OCI-LY7 (cell line): ENCODE results near the gene MAML3.

ENCODE experiments used
- CTCF ChIP-seq: fragments of 200-600 bp; sonication (generic); conservative IDR thresholded peaks from 2 replicates; pipeline ENCODE4 v1.5.1; 2014; ENCODE audit warnings: mild to moderate bottlenecking, antibody characterized with exemption, low read length, moderate library complexity, mixed read lengths
- EZH2phosphoT487 ChIP-seq: fragments of 200-600 bp; sonication (generic); IDR thresholded peaks from 2 replicates; pipeline ENCODE4 v1.6.1; 2018; ENCODE audit warnings: low read depth, borderline replicate concordance, mild to moderate bottlenecking, mixed run types, antibody characterized with exemption, low read length, moderate library complexity, mixed read lengths

GRCh38 chr4:140061659-140062289 is 92.2 kb downstream of the MAML3 start:
- TF ChIP-seq CTCF (no peak), EZH2phosphoT487 (no peak)
